Lower lobe of right lung (tissue), 2 donors: ENCODE results near the gene SFT2D2. TPM values are rescaled to one million over a fixed set of nuclear protein-coding genes. Genes with fewer than 3 reads are reported as not detected.

Experiments
- ATAC-seq, 2 donors: fragments of 200-7000 bp; cut with Tn5 transposase; one replicate each; pipeline ENCODE4 v1.9.1; 2020 to 2022; ENCODE audit warnings: mild to moderate bottlenecking in 2 of 2, moderate library complexity in 2 of 2
- DNase-seq: peaks from one replicate; pipeline ENCODE4 v3.0.0-alpha.2; 2020
- H3K27ac ChIP-seq: fragments of 200-600 bp; one replicate; pipeline ENCODE4 v1.8.0; 2022
- H3K27me3 ChIP-seq: fragments of 200-600 bp; one replicate; pipeline ENCODE4 v1.8.0; 2022; ENCODE audit warnings: low read depth
- H3K36me3 ChIP-seq: fragments of 200-600 bp; one replicate; pipeline ENCODE4 v1.8.0; 2022; ENCODE audit warnings: mild to moderate bottlenecking
- H3K4me1 ChIP-seq: fragments of 200-600 bp; one replicate; pipeline ENCODE4 v1.8.0; 2022
- H3K4me3 ChIP-seq: fragments of 200-600 bp; one replicate; pipeline ENCODE4 v1.8.0; 2022; ENCODE audit warnings: mild to moderate bottlenecking
- H3K9me3 ChIP-seq: fragments of 200-600 bp; one replicate; pipeline ENCODE4 v1.8.0; 2022
- intact Hi-C: fragments of 100-400 bp; cut with DNase I; formaldehyde crosslinking; loops from one replicate; pipeline ENCODE4 v1.11.0; 2022
- total RNA-seq: library from RNA; stranded (reverse); fragmentation: NEBNext Ultra II Directional; extraction: Animal tissue kit (Norgen Biotek cat#: 25700); gene quantifications from one replicate; pipeline ENCODE4 v1.2.1, GENCODE V29; 2021
- TF ChIP-seq, protein P1 (sequence below): fragments of 200-600 bp; IDR thresholded peaks from one replicate; pipeline ENCODE4 v1.8.0; 2022; ENCODE audit warnings: antibody characterized with exemption, mild to moderate bottlenecking
- donor health status: DM: no; HTN: yes; CAD: no; lungs with severe emphysema.

The SFT2D2 gene
- total RNA-seq, 1 donor from 2014 or later: 74.6 TPM

DNA sequence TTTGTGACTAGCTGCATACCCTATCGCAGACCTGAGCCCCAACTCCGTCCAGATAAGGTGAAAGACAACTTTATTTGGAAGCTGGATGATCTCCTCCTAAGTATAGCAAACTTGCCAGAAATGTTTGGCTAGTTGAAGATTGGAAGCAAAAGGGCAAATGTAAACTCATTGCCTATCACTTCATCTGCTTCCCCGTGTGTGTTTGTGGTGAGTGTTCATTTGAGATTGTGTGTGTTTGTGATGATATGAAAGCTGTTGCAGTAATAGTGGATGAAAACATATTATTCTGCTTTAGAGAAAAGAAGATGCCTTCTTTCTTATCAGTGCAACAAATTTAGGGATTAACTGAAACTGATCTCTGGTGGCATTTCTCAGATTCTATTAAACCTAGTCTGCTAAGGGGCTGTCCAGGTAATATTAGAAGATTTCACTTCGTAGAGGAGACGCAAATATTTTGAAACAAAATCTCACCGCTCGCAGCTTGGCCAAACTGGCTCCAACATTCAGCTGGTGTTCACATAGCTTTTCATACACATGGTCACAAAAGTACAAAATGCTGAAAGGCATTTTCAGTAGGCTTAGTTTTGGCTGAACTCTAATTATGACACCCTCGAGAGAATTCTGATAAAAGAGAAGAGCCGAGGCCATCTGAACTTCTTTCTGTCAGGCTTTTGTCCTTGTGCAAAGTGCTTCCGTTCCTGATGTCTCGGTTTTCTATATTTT is 56.0 kb downstream of the SFT2D2 start:
- Histone ChIP-seq H3K36me3 (no peaks in the 10 kb centered on the region), H3K4me3 (no peak overlapping the region), H3K27ac (no peak overlapping the region), H3K27me3 (no peaks in the 10 kb centered on the region), H3K9me3 (peaks cover 9% of the 10 kb centered on the region), H3K4me1 (no peaks in the 10 kb centered on the region)
- intact Hi-C loops: no loop called here
- TF ChIP-seq, protein P1, sequence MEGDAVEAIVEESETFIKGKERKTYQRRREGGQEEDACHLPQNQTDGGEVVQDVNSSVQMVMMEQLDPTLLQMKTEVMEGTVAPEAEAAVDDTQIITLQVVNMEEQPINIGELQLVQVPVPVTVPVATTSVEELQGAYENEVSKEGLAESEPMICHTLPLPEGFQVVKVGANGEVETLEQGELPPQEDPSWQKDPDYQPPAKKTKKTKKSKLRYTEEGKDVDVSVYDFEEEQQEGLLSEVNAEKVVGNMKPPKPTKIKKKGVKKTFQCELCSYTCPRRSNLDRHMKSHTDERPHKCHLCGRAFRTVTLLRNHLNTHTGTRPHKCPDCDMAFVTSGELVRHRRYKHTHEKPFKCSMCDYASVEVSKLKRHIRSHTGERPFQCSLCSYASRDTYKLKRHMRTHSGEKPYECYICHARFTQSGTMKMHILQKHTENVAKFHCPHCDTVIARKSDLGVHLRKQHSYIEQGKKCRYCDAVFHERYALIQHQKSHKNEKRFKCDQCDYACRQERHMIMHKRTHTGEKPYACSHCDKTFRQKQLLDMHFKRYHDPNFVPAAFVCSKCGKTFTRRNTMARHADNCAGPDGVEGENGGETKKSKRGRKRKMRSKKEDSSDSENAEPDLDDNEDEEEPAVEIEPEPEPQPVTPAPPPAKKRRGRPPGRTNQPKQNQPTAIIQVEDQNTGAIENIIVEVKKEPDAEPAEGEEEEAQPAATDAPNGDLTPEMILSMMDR: no peak
- ATAC-seq (no peak), DNase-seq (no peak)

DNA sequence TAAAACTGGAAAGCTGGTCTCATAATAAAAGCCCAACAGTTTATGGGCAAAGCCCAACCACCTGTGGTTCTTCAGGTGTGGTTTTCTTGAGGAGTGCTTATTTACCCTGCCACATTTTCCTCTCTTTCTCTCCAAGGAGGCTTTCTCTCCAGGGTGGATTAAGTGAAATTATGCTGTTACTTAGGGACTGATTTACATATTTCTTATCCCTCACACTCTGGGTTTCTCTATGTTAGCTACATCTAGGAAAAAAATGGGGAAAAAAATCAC is 59.7 kb downstream of the SFT2D2 start:
- Histone ChIP-seq H3K4me1 (no peaks in the 10 kb centered on the region), H3K4me3 (no peak overlapping the region), H3K27me3 (no peaks in the 10 kb centered on the region), H3K9me3 (no peaks in the 10 kb centered on the region), H3K36me3 (no peaks in the 10 kb centered on the region), H3K27ac (no peak overlapping the region)
- DNase-seq (no peak), ATAC-seq (peak in 1 of 2 donors; percentile 39)
- intact Hi-C loops: no loop called here
- TF ChIP-seq, protein P1: no peak

DNA sequence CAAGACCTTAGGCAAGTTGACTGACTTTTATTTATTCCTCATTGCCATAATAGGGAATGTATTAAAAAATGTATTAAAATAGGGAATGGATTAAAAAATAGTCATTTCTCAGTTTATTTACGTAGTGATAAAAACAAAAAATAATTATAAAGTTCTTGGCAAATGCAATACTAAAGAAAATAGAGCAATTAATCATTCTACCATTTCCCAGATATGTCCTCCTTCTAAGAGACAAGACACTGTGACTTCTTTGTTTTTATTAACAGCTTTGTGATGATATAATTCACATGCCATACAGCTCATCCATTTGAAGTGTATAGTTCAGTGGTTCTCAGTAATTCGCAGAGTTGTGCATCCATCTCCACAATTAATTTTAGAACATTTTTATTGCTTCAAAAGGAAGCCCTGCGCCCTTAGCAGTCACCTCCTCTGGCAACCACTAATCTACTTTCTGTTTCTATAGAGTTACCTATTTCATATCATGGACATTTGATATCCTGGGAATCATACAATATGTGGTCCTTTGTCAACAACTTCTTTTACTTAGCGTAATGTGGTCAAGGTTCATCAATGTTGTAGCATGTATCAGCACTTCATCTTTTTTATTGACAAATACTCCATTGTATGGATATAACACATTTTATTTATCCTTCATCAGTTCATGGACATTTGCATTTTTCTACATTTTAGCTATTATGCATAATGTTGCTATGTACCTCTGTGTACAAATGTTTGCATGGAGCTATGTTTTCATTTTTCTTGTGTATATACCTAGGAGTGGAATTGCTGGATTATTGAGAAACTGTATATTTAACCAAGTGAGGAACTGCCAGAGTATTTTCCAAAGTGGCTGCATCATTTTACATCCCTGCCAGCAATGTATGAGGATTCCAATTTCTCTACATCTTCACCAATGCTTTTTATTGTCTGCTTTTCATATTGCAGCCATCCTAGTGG is 60.4 kb downstream of the SFT2D2 start:
- no peak overlapping the region for H3K4me3 ChIP-seq
- no peaks in the 10 kb centered on the region for H3K27me3 ChIP-seq
- intact Hi-C loops: no loop called here
- DNase-seq (no peak), ATAC-seq (no peak)
- no peaks in the 10 kb centered on the region for H3K4me1 ChIP-seq
- no peak overlapping the region for H3K27ac ChIP-seq
- H3K9me3 ChIP-seq: no peaks in the 10 kb centered on the region
- TF ChIP-seq, protein P1: no peak
- H3K36me3 ChIP-seq: no peaks in the 10 kb centered on the region

DNA sequence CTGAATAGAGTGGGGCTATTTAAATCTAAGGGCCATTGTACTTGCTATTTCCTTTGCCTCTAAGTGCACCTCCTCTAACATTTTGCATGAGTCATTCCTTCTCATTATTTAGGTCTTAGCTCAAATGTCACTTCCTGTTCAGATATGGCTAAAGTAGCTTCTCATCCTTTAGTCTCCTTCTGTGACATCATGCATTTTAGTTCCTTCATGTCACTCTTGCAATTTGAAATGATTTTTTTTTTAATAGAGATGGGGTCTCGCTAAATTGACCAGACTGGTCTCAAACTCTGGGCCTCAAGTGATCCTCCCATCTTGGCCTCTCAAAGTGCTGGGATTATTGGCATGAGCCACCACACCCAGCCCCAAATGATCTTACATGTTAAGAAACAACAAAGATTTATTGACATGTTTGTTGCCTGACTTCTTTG is 61.4 kb downstream of the SFT2D2 start:
- intact Hi-C loops: no loop called here
- Histone ChIP-seq H3K4me1 (no peaks in the 10 kb centered on the region), H3K27me3 (no peaks in the 10 kb centered on the region), H3K9me3 (no peaks in the 10 kb centered on the region), H3K27ac (no peak overlapping the region), H3K4me3 (no peak overlapping the region), H3K36me3 (no peaks in the 10 kb centered on the region)
- no peak for ATAC-seq
- TF ChIP-seq, protein P1: no peak
- DNase-seq: no peak

DNA sequence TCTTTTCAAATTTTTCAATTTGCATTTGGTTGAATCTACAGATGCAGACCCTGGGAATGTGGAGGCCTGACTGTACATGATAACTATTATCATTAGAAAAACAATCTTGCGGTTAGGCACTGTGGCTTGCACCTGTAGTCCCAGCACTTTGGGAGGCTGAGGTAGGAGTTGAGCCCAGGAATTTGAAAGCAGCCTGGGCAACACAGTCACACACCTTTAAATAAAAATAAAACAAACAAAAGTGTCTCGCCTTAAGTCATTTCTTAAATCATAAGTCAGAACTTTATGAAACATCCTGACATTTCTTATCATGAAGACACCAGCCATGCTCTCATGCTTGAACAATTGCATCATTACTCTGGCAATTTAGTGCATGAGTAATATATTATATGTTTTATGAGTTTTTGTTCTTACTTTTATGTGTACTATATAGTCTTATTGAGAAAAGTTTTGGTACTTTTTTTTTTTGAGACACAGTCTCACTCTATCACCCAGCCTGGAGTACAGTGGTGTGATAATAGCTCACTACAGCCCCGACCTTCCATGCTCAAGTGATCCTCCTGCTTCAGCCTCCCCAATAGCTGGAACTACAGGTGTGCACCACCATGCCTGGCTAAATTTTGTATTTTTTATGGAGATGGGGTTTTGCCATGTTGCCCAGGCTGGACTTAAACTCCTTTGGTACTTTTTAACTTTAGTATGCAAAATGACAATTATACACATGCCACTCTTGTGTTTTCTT is 62.7 kb downstream of the SFT2D2 start:
- no peaks in the 10 kb centered on the region for H3K36me3 ChIP-seq
- no peaks in the 10 kb centered on the region for H3K27me3 ChIP-seq
- TF ChIP-seq, protein P1: no peak
- H3K4me3 ChIP-seq: no peak overlapping the region
- ATAC-seq: no peak
- H3K4me1 ChIP-seq: no peaks in the 10 kb centered on the region
- intact Hi-C loops: no loop called here
- no peak overlapping the region for H3K27ac ChIP-seq
- H3K9me3 ChIP-seq: no peaks in the 10 kb centered on the region
- DNase-seq: no peak
